Endometrial microvascular endothelial cells (primary cell): ENCODE results near the gene VSX1. TPM values are rescaled to one million over a fixed set of nuclear protein-coding genes. Genes with fewer than 3 reads are reported as not detected.

ENCODE experiments used
- in situ Hi-C: cut with HindIII; loops from 2 replicates; pipeline ENCODE4 v1.10.0; 2017; ENCODE audit warnings: low sequenced_read_pairs, low pct_unique_long_range_greater_than_20kb; ENCODE audit errors: inconsistent ontology term
- total RNA-seq: library from RNA; depleted of rRNA; stranded (reverse); fragments of >200 nt; gene quantifications from one replicate; pipeline ENCODE4 v1.2.3, GENCODE V29; 2015; ENCODE audit errors: inconsistent ontology term

VSX1 gene
- total RNA-seq, 1 donor from 2014 or later = not detected

- in situ Hi-C loops = no loop called here
These were observed 50.7 kb downstream of the VSX1 start for GRCh38 chr20:25031241-25031640.

- in situ Hi-C loops = no loop called here
These were observed 51.2 kb downstream of the VSX1 start for GRCh38 chr20:25030649-25031207.

- in situ Hi-C loops = no loop called here
These were observed 51.8 kb downstream of the VSX1 start for GRCh38 chr20:25030007-25030648.

GRCh38 chr20:25025986-25026605, 55.8 kb downstream of the VSX1 start:
- in situ Hi-C loops = no loop called here

Other genes with a start within 250 kb of the VSX1 start
- gene CST7, start 132.9 kb downstream of the VSX1 start, total RNA-seq = not detected
- 135 TPM for gene APMAP, start 89.4 kb downstream of the VSX1 start, total RNA-seq
- 4.5 TPM for gene ACSS1, start 24.0 kb downstream of the VSX1 start, total RNA-seq
- 73.3 TPM for gene ENTPD6, start 113.6 kb upstream of the VSX1 start, total RNA-seq
- gene PYGB, start 165.9 kb upstream of the VSX1 start, total RNA-seq = 126 TPM